Fibroblast of lung (primary cell): Measurements from ENCODE around the gene KIF26A. TPM values are rescaled to one million over a fixed set of nuclear protein-coding genes. Genes with fewer than 3 reads are reported as not detected.
"Not testable (repeated sequence)": the region's sequence is repeated elsewhere in the genome, so short reads cannot be mapped to it uniquely, and the experiment has no call there.

Experiments used
- DNase-seq, 2 donors: peaks; one replicate each; pipeline versions ENCODE4 v3.0.0 to v3.0.0-alpha.2; 2010; ENCODE audit warnings: low read depth in 2 of 2
- H2AFZ ChIP-seq: 2 replicates; pipeline ENCODE4 v1.5.1; 2012; ENCODE audit warnings: low read length, control low read depth, inconsistent platforms
- H3K27ac ChIP-seq: 2 replicates; pipeline ENCODE4 v1.5.1; 2011; ENCODE audit warnings: low read length, control low read depth; ENCODE audit not compliant: insufficient read depth
- H3K27me3 ChIP-seq: 2 replicates; pipeline ENCODE4 v1.5.1; 2011; ENCODE audit warnings: mild to moderate bottlenecking, low read length; ENCODE audit not compliant: control insufficient read depth, insufficient read depth
- H3K36me3 ChIP-seq: 2 replicates; pipeline ENCODE4 v1.5.1; 2011; ENCODE audit warnings: low read length; ENCODE audit not compliant: control insufficient read depth, insufficient read depth
- H3K4me1 ChIP-seq: 2 replicates; pipeline ENCODE4 v1.5.1; 2011; ENCODE audit warnings: low read length; ENCODE audit not compliant: control insufficient read depth, insufficient read depth; ENCODE audit errors: extremely low read depth
- H3K4me2 ChIP-seq: 2 replicates; pipeline ENCODE4 v1.5.1; 2011; ENCODE audit warnings: low read length, control low read depth; ENCODE audit not compliant: insufficient read depth; ENCODE audit errors: extremely low read depth
- H3K4me3 ChIP-seq, 4 experiments: fragments of 200-600 bp in 1 of 4; sonication (generic) in 1 of 4; replicated peaks in 1 of 4; 2 replicates each; pipeline ENCODE4 v1.5.1; 2011 to 2016; ENCODE audit warnings: low read length in 4 of 4, low read depth in 3 of 4, mild to moderate bottlenecking in 3 of 4, control low read depth in 2 of 4, inconsistent platforms in 1 of 4, mixed read lengths in 1 of 4; ENCODE audit not compliant: insufficient read depth in 1 of 4; ENCODE audit errors: control extremely low read depth in 1 of 4
- H3K79me2 ChIP-seq: 2 replicates; pipeline ENCODE4 v1.5.1; 2012; ENCODE audit warnings: mild to moderate bottlenecking, low read length, inconsistent platforms; ENCODE audit not compliant: control insufficient read depth, insufficient read depth
- H3K9ac ChIP-seq: 2 replicates; pipeline ENCODE4 v1.5.1; 2011; ENCODE audit warnings: mild to moderate bottlenecking, low read length, control low read depth; ENCODE audit not compliant: insufficient read depth
- H3K9me3 ChIP-seq: 2 replicates; pipeline ENCODE4 v1.5.1; 2012; ENCODE audit warnings: low read depth, low read length; ENCODE audit not compliant: control insufficient read depth, insufficient read depth
- H4K20me1 ChIP-seq: 2 replicates; pipeline ENCODE4 v1.5.1; 2011; ENCODE audit warnings: low read length; ENCODE audit not compliant: control insufficient read depth, insufficient read depth; ENCODE audit errors: extremely low read depth
- CTCF ChIP-seq, 2 donors: IDR thresholded peaks in 1 of 2; conservative IDR thresholded peaks in 1 of 2; 1 replicate in 1 of 2; 2 replicates in 1 of 2; pipeline ENCODE4 v1.5.1; 2011 to 2012; ENCODE audit warnings: low read length in 2 of 2, control low read depth in 1 of 2, inconsistent platforms in 1 of 2, low read depth in 1 of 2, mild to moderate bottlenecking in 1 of 2
- EZH2 ChIP-seq: IDR thresholded peaks from 2 replicates; pipeline ENCODE4 v1.5.1; 2012; ENCODE audit warnings: low read length, control low read depth, mild to moderate bottlenecking; ENCODE audit errors: missing control alignments
- polyA plus RNA-seq, 2 donors: library from polyadenylated mRNA; depleted of rRNA in 1 of 2; stranded (reverse) in 1 of 2; unstranded in 1 of 2; fragments of >200 nt; gene quantifications; 2 replicates each; pipeline ENCODE4 v1.2.1, GENCODE V29; 2011 to 2012; ENCODE audit warnings: missing spikeins in 1 of 2
- total RNA-seq: library from RNA; depleted of rRNA; stranded (reverse); fragments of >200 nt; gene quantifications from 2 replicates; pipeline ENCODE4 v1.2.1, GENCODE V29; 2014

KIF26A gene
- total and polyA plus RNA-seq, 2 donors (not counting 1 experiment from before 2014, with no cell fraction given): 0.01 to 2.0 TPM

GRCh38 chr14:104152686-104153393 lies 14.5 kb downstream of the KIF26A start:
- Histone ChIP-seq H3K9ac (no peak overlapping the region), H4K20me1 (no peaks in the 10 kb centered on the region), H3K27me3 (no peaks in the 10 kb centered on the region), H2AFZ (no peak overlapping the region), H3K9me3 (no peaks in the 10 kb centered on the region), H3K4me3 (no peak overlapping the region), H3K36me3 (no peaks in the 10 kb centered on the region), H3K4me1 (no peaks in the 10 kb centered on the region), H3K4me2 (no peak overlapping the region), H3K79me2 (no peaks in the 10 kb centered on the region), H3K27ac (no peak overlapping the region)
- no peak for DNase-seq
- TF ChIP-seq CTCF (conservative IDR thresholded peaks at IDR 0.05 in 1 of 2, IDR thresholded peaks at IDR 0.05 in 1 of 2; ENCODE audit: low read depth in 1 of 2, low read length in 2 of 2) (no peak), EZH2 (no peak)

GRCh38 chr14:104153394-104153755 lies 15.0 kb downstream of the KIF26A start:
- H3K4me3 ChIP-seq, H3K27ac ChIP-seq, DNase-seq, H3K9me3 ChIP-seq, H3K9ac ChIP-seq, H3K36me3 ChIP-seq, H3K27me3 ChIP-seq, H4K20me1 ChIP-seq, H3K4me1 ChIP-seq, H2AFZ ChIP-seq, H3K79me2 ChIP-seq, H3K4me2 ChIP-seq: not testable (repeated sequence)

- Histone ChIP-seq H4K20me1 (no peaks in the 10 kb centered on the region), H3K27ac (no peak overlapping the region), H3K79me2 (no peaks in the 10 kb centered on the region), H3K36me3 (no peaks in the 10 kb centered on the region), H3K9me3 (no peaks in the 10 kb centered on the region), H3K27me3 (no peaks in the 10 kb centered on the region), H2AFZ (no peak overlapping the region), H3K4me2 (no peak overlapping the region), H3K9ac (no peak overlapping the region), H3K4me1 (no peaks in the 10 kb centered on the region), H3K4me3 (no peak overlapping the region)
- no peak for DNase-seq
- TF ChIP-seq CTCF (conservative IDR thresholded peaks at IDR 0.05 in 1 of 2, IDR thresholded peaks at IDR 0.05 in 1 of 2; ENCODE audit: low read depth in 1 of 2, low read length in 2 of 2): no peak
These were observed 15.9 kb downstream of the KIF26A start for GRCh38 chr14:104154246-104154645.
